GM23338 (cell line): ENCODE data around the gene SKP1. TPM values are rescaled to one million over a fixed set of nuclear protein-coding genes. Genes with fewer than 3 reads are reported as not detected.
"Not testable (repeated sequence)": the region's sequence is repeated elsewhere in the genome, so short reads cannot be mapped to it uniquely, and the experiment has no call there.

Experiments used
- ATAC-seq: fragments of 200-7000 bp; cut with Tn5 transposase; 3 replicates; pipeline ENCODE4 v1.9.1; 2020
- DNase-seq: peaks from one replicate; pipeline ENCODE4 v3.0.0-alpha.2; 2015; ENCODE audit warnings: low spot score
- H2AFZ ChIP-seq: fragments of 200-600 bp; sonication (generic); 2 replicates; pipeline ENCODE4 v1.8.0; 2016; ENCODE audit warnings: antibody characterized with exemption, mild to moderate bottlenecking, moderate library complexity
- H3F3A ChIP-seq: fragments of 200-600 bp; sonication (generic); replicated peaks from 2 replicates; pipeline ENCODE4 v1.8.0; 2017; ENCODE audit warnings: antibody characterized with exemption, mixed run types, low read depth
- H3K27ac ChIP-seq: fragments of 200-600 bp; sonication (generic); 2 replicates; pipeline ENCODE4 v1.6.1; 2016; ENCODE audit warnings: low read depth
- H3K27me3 ChIP-seq: fragments of 200-600 bp; sonication (generic); 2 replicates; pipeline ENCODE4 v1.8.0; 2016; ENCODE audit warnings: mild to moderate bottlenecking, mixed run types, moderate library complexity; ENCODE audit not compliant: insufficient read depth
- H3K36me3 ChIP-seq: fragments of 200-600 bp; sonication (generic); 2 replicates; pipeline ENCODE4 v1.8.0; 2016; ENCODE audit warnings: mild to moderate bottlenecking; ENCODE audit not compliant: insufficient read depth
- H3K4me1 ChIP-seq: fragments of 200-600 bp; sonication (generic); 2 replicates; pipeline ENCODE4 v1.8.0; 2016; ENCODE audit warnings: mild to moderate bottlenecking, moderate library complexity; ENCODE audit not compliant: insufficient read depth
- H3K4me2 ChIP-seq: fragments of 200-600 bp; sonication (generic); 2 replicates; pipeline ENCODE4 v1.7.1; 2017; ENCODE audit warnings: mixed run types
- H3K4me3 ChIP-seq: fragments of 200-600 bp; sonication (generic); 2 replicates; pipeline ENCODE4 v1.6.1; 2016; ENCODE audit warnings: mixed run types
- H3K79me2 ChIP-seq: fragments of 200-600 bp; sonication (generic); replicated peaks from 2 replicates; pipeline ENCODE4 v1.8.0; 2017; ENCODE audit warnings: mild to moderate bottlenecking; ENCODE audit not compliant: insufficient read depth
- H3K9me2 ChIP-seq: fragments of 200-600 bp; sonication (generic); 2 replicates; pipeline ENCODE4 v1.8.0; 2017; ENCODE audit not compliant: insufficient read depth
- H4K20me1 ChIP-seq: fragments of 200-600 bp; sonication (generic); replicated peaks from 2 replicates; pipeline ENCODE4 v1.8.0; 2017; ENCODE audit warnings: mild to moderate bottlenecking; ENCODE audit not compliant: insufficient read depth
- H3K27ac Mint-ChIP-seq: 2 replicates; pipeline ENCODE4 v1.8.0; 2020; ENCODE audit warnings: inconsistent platforms, mild to moderate bottlenecking, moderate library complexity, mixed read lengths
- H3K27me3 Mint-ChIP-seq: 3 replicates; pipeline ENCODE4 v1.8.0; 2022; ENCODE audit warnings: low read depth, mild to moderate bottlenecking, moderate library complexity, mixed read lengths, inconsistent platforms; ENCODE audit not compliant: insufficient read depth, poor library complexity
- H3K36me3 Mint-ChIP-seq: 3 replicates; pipeline ENCODE4 v1.8.0; 2021; ENCODE audit warnings: low read depth, mild to moderate bottlenecking, inconsistent platforms, moderate library complexity, mixed read lengths
- H3K4me1 Mint-ChIP-seq: 3 replicates; pipeline ENCODE4 v1.8.0; 2020; ENCODE audit warnings: mild to moderate bottlenecking, inconsistent platforms, mixed read lengths
- H3K4me3 Mint-ChIP-seq: 3 replicates; pipeline ENCODE4 v1.8.0; 2021; ENCODE audit warnings: moderate library complexity, mild to moderate bottlenecking, inconsistent platforms, mixed read lengths
- H3K9me3 Mint-ChIP-seq: 3 replicates; pipeline ENCODE4 v1.8.0; 2020; ENCODE audit warnings: moderate library complexity, mild to moderate bottlenecking, inconsistent platforms, mixed read lengths
- CREB1 ChIP-seq: fragments of 250-450 bp; sonication (Bioruptor Pico); IDR thresholded peaks from 2 replicates; pipeline ENCODE4 v1.5.0; 2020; ENCODE audit warnings: low read depth, mild to moderate bottlenecking, moderate library complexity
- ZNF331 ChIP-seq: fragments of 250-450 bp; sonication (Bioruptor Pico); IDR thresholded peaks from 2 replicates; pipeline ENCODE4 v1.5.0; 2020; ENCODE audit warnings: low read depth, mild to moderate bottlenecking, moderate library complexity
- ZNF462 ChIP-seq: fragments of 250-450 bp; sonication (Bioruptor Pico); IDR thresholded peaks from 2 replicates; pipeline ENCODE4 v1.5.0; 2020; ENCODE audit warnings: mild to moderate bottlenecking, moderate library complexity
- polyA plus RNA-seq: library from polyadenylated mRNA; unstranded; fragments of >200 nt; fragmentation: Nextera tagmentation; extraction: Ambion mirVana; gene quantifications from 2 replicates; pipeline ENCODE4 v1.2.1, GENCODE V29; 2016
- total RNA-seq: library from RNA; depleted of rRNA; stranded (reverse); fragments of >200 nt; shearing (Covaris generic); gene quantifications from 2 replicates; pipeline ENCODE4 v1.2.3, GENCODE V29; 2014

SKP1 gene
- total and polyA plus RNA-seq, 2 experiments from 2014 or later: 244 to 440 TPM

- TF ChIP-seq ZNF462 (no peak), CREB1 (no peak), ZNF331 (no peak)
These were observed 39.0 kb upstream of the SKP1 start (continued) for GRCh38 chr5:134215757-134216156.

- not testable (repeated sequence) for H3F3A ChIP-seq, H3K27ac ChIP-seq, H2AFZ ChIP-seq, H3K4me2 ChIP-seq, H3K27me3 ChIP-seq, DNase-seq, H3K9me3 Mint-ChIP-seq, ATAC-seq, H3K4me3 Mint-ChIP-seq, H3K27me3 Mint-ChIP-seq, H3K27ac Mint-ChIP-seq, H3K36me3 Mint-ChIP-seq, H3K4me3 ChIP-seq, H3K36me3 ChIP-seq, H3K9me2 ChIP-seq
- Histone ChIP-seq H3K4me1 (peaks cover 13% of the 10 kb centered on the region; the same call in 1 of the 2 replicates), H3K79me2 (peaks cover 100% of the 10 kb centered on the region), H4K20me1 (peaks cover 84% of the 10 kb centered on the region)
- H3K4me1 Mint-ChIP-seq: peaks cover 22% of the 10 kb centered on the region
These were observed 34.7 kb upstream of the SKP1 start for GRCh38 chr5:134211263-134212031.
